HG02852 (cell line): ENCODE measurements around the gene ICOSLG.
"Not testable (repeated sequence)": the region's sequence is repeated elsewhere in the genome, so short reads cannot be mapped to it uniquely, and the experiment has no call there.

Source experiments
- ATAC-seq: cut with Tn5 transposase; IDR thresholded peaks from one replicate; pipeline ENCODE4 v1.9.1; 2021; ENCODE audit warnings: mild to moderate bottlenecking, moderate library complexity; ENCODE audit not compliant: unreplicated experiment

The ICOSLG gene, protein sequence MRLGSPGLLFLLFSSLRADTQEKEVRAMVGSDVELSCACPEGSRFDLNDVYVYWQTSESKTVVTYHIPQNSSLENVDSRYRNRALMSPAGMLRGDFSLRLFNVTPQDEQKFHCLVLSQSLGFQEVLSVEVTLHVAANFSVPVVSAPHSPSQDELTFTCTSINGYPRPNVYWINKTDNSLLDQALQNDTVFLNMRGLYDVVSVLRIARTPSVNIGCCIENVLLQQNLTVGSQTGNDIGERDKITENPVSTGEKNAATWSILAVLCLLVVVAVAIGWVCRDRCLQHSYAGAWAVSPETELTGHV

DNA sequence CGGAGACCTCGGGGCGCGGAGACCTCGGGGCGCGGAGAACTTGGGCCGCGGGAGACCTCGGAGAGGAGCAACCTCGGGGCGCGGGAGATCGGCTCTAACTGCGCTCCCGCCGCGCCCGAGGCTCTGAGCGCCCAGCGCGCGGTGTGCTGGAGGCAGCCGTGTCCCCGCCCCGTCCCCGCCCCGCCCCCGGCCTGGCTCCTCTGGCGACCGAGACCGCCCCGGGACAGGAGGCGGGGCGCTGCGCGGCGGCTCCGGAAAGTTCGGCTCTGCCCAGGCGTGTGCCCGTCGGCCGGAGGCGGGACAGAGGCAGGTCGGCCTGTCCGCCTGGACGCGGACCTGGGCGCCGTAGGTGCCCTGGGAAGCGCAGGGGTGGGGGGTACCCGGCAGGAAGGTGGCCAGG is at the start of gene ICOSLG:
Gene ICOSLG, minus strand, starts transcription at position 102 of the 400 bp plus-strand sequence. CDS start 126 bp downstream, outside the sequence.
- ATAC-seq = peak; percentile 31

DNA sequence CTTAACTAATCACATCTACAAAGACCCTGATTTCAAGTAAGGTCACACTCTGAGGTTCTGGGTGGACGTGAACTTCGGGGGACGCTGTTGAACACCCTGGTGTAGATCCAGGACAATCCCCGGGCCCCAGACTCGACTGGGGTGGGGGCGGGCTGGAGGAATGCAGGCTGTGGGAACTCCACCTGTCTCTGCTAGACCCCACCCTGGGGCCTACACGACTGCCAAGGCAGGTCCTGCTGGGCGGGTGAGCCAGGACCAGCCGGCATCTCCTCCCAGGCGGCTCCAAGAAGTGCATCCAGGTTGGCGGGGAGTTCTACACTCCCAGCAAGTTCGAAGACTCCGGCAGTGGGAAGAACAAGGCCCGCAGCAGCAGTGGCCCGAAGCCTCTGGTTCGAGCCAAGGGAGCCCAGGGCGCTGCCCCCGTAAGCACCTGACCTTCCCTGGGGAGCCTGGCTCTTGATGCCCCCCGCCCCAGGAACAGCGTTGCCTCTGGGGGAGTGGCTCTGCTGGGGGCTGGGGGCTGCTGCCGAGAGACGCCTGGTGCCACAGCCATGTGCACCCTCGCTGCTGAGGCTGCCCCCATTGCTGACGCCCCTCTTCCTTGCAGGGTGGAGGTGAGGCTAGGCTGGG is 48.8 kb upstream of the ICOSLG start:
- ATAC-seq = no peak

DNA sequence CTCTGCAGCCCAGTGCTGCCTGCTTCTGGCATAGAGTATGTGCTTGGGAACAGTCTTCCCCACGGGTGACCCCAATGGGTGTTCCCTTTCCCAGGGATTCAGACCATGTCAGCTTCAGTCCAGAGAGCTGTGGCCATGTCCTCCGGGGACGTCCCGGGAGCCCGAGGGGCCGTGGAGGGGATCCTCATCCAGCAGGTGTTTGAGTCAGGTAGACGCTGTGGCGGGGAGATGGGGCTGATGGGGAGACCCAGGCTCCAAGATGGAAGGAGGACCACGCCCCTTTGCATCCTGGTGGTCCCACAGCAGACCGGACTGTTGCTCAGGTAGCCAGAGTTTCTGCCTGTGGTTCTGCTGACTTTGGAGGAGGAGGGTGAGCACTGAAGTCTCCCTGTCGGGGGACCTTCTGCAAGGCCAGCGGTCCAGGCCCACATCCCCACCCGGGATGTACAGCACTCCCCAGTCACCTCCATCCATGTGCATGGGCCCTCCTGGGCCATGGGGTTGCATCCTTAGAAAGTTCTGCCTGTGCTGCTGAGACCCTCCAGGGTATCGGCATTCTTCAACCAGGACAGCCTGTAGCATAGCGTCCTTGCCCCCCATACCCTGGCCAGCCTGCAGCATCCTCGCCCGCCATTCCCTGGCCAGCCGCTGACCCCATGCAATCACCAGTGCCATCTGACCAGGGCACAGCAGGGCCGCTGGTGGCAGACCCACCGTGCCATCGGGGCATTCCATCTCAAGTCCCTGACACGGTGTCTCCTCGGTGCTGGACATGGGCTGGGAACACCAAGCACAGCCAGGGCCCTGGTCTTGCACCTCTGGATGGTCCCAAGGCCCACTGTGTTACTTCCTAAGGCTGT is 47.7 kb upstream of the ICOSLG start:
- no peak for ATAC-seq

DNA sequence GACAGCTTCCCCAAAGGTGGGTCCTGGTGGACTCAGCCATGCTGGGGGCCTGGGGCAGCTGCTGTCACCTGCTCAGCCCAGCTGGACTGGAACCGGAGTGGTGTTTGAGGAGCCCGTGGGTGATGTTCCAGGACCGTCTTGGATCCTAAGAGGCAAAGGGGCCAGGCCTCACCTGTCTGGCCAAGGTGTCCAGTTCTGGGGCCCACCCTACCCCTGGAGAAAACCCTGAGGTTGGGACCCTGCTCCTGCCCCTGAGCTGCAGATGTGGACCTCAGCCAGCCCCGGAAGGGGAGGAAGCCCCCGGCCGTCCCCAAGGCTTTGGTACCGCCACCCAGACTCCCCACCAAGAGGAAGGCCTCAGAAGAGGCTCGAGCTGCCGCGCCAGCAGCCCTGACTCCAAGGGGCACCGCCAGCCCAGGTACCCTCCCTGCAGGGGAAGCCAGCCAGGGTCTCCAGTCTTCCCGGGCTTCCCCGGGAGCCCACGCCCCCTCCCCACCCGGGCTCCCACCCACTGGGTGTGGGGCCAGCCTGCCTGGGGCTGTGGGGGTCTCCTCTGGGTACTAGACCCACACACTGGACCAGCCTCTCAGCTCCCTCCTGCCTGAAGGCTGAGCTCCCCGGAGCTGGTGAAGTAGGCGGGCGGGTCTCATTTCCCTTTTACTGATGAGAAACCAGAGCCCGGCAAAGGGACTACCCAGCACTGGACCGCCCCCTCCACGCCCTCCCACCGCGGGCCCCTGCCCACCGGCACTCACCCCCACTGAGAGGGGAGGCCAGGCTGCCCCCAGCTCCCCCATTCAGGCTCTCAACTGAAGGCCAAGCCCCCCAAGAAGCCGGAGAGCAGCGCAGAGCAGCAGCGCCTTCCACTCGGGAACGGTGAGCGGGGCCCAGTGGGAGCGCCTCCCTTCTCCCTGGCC is 46.2 kb upstream of the ICOSLG start:
- no peak for ATAC-seq

DNA sequence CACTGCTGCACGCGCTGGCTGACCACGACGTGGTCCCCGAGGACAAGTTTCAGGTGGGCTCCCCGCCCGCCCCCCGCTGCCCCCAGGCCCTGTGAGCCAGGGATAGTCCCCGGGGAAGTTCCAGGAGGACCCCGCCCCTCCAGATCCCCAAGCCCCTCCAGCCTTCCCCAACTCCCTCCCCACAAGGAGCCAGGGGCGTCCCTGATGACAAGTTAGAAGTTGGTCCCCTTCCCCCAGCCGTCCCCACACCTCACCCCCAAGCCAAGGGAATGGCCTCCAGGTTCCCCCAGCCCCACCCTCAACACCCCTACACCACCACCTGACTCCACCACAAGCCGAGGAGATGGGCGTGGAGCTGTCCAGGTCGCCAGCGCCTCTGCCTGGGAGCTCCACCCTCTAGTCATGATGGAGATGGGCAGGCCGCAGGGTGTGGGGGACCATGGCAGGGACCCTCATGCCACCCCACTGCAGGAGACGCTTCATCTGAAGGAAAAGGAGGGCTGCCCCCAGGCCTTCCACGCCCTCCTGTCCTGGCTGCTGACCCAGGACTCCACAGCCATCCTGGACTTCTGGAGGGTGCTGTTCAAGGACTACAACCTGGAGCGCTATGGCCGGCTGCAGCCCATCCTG is 45.5 kb upstream of the ICOSLG start:
- ATAC-seq = no peak

DNA sequence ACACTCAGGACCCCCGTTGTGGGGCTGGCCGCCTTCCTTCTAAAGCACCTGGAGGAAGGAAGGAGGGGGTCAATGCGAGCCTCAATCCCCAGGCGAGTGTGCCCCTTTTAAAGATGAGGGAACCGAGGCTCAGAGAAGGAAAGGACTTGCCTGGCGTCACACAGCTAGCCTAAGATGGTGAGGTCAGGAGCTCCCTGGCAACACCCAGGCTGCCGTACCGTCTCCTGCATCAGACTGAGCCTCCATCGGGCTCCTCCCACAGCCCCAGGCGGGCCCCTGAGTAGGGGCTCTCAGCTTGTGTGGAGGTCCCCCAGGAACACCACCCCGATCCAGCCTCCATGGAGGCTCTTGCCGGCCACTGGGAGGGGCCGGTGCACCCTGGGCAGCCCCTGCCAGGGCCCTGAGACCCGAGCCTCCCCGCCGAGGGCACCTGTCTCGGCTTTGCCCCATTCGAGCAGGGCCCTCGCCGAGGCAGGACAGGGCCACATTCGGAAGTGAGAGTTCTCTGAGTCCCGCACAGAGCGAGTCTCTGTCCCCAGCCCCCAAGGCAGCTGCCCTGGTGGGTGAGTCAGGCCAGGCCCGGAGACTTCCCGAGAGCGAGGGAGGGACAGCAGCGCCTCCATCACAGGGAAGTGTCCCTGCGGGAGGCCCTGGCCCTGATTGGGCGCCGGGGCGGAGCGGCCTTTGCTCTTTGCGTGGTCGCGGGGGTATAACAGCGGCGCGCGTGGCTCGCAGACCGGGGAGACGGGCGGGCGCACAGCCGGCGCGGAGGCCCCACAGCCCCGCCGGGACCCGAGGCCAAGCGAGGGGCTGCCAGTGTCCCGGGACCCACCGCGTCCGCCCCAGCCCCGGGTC is 44.6 kb upstream of the ICOSLG start, which contains the start of gene AIRE:
Gene AIRE, plus strand, starts transcription at position 739 of the 855 bp plus-strand sequence. CDS start 131 bp downstream, outside the sequence.
- ATAC-seq = no peak

DNA sequence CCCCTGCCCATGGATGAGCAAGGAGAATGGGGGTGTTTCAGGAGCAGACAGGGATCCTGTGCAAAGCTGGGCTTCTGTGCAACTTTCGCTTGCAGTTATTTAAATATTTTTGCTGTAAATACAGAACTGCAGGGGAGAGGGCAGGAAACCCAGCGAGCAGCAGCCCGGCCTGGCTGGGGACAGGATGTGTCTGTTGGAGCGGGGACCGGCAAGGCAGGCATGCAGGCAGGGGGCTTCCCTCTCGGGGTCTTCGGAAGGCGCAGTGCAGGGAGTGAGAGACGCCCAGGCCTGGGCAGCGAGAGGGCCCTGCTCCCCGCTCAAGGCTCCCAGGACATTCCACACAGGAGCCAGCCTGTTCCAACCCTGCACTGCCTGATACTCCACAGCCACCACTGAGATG is 43.2 kb upstream of the ICOSLG start:
- ATAC-seq = no peak

DNA sequence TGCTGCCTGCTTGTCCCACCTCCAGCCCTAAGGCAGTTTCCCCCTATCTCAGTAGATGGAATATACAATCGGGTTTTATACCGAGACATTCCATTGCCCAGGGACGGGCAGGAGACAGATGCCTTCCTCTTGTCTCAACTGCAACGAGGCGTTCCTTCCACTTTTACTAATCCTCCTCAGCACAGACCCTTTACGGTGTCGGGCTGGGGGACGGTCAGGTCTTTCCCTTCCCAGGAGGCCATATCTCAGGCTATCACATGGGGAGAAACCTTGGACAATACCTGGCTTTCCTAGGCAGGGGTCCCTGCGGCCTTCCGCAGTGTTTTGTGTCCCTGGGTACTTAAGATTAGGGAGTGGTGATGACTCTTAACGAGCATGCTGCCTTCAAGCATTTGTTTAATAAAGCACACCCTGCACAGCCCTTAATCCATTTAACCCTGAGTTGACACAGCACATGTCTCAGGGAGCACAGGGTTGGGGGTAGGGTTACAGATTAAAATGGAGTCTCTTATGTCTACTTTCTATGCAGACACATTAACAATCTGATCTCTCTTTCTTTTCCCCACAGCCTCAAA is 42.6 kb upstream of the ICOSLG start:
- not testable (repeated sequence) for ATAC-seq

DNA sequence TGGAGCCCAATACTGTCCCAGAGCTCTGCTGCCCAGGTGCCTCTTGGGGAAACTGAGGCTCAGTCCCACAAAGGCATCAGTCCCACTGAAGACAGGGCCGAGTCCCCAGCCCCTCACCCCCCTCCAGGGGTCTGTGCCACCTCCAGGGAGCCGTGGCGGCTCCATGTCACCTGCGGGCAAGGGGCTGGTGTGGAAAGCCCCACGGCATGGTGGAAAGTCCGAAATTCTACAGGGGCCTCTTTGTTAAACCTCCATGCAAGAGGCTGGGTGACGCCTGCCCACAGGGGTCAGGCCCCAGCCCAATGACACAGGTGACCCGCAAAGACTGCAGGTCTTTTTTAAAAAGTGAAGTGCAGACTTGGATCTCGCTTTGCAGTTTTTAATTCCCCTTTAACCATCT is 41.6 kb upstream of the ICOSLG start:
- no peak for ATAC-seq

DNA sequence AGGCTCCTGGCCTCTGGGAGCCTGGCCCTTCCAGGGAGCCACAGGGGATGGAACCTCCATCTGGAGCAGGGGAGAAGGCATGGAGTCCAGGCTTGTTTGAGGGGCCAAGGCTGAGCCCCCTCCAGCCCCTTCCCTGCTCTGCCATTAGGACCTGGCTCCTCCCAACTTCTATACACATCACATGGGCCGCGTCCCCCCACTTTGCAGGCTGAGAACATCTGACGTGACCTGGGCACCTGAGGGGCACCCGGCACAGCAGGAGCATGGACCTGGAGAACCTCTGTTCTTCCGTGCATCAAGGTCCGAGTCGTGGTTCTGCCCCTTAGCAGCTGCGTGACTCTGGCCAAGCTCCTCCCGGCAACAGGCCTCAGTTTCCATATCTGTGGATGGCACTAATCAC is 41.1 kb upstream of the ICOSLG start:
- ATAC-seq = no peak

DNA sequence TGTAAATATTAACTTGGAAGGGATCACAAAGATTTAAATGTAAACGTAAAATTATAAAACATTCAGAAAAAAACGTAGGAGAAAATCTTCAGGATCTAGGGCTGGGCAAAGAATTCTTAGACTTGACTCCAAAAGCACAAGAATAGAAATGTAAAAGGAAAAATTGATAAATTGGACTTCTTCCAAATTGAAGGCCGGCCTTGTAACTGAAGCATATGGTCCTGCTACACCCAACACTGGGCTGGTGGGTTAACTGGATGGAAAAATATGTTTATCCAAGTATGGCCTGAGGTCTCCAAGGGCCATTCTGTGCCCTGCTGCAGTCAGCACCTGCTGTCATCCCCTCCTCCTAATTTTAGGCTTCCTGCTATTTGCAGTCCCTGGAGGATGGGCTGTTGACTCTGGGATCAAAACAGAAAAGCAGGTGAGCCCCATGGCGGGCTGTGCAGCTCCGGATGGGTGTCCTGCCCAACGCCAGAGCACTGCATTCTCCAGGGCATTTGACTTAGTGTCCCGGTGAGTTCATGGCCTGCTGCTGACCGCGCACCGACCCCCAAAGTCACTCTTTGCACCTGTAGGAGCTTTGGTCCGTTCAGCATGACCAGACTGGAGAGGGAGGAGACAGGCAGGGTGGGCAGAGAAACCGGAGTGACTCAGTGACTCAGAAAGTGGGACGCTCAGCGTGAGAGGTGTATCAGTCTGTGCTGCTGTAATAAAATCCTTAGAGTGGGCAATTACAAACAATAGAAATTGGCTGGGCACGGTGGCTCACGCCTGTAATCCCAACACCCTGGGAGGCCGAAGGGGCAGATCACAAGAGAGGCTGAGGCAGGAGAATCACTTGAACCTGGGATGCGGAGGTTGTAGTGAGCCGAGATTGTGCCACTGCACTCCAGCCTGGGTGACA is 38.9 kb upstream of the ICOSLG start:
- no peak for ATAC-seq

DNA sequence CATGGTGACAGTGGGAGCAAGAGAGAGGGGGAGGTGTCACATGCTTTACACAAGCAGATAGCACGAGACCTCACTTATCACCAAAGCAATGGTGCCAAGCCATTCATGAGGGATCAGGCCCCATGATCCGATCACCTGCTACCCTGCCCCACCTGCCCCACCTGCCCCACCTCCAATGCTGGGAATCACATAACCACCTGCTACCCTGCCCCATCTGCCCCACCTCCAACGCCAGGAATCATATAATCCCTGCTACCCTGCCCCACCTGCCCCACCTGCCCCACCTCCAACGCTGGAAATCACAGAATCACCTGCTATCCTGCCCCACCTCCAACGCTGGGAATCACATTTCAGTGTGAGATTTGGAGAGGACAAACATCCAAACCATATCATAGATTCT is 34.3 kb upstream of the ICOSLG start:
- ATAC-seq = no peak

DNA sequence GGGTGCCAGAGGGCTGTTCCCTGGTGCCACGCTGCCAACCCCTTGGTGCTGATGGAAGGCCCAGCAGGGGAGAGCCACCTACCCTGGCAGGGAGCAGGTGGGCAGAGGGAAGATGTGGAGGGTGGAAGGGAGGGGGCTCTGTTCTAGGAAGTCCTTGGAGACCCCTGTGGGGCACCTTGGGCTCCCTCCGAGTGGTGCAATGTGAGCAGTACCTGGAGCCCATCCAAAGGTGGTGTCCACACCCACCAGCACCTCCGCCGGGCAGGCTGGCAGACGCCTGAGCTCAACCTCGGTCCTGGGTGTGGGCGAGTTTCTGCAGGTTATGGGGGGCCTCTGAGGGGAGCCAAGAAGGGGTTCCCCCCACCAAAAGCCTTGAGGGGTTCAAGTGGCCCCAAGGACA is 32.3 kb upstream of the ICOSLG start:
- ATAC-seq = no peak

DNA sequence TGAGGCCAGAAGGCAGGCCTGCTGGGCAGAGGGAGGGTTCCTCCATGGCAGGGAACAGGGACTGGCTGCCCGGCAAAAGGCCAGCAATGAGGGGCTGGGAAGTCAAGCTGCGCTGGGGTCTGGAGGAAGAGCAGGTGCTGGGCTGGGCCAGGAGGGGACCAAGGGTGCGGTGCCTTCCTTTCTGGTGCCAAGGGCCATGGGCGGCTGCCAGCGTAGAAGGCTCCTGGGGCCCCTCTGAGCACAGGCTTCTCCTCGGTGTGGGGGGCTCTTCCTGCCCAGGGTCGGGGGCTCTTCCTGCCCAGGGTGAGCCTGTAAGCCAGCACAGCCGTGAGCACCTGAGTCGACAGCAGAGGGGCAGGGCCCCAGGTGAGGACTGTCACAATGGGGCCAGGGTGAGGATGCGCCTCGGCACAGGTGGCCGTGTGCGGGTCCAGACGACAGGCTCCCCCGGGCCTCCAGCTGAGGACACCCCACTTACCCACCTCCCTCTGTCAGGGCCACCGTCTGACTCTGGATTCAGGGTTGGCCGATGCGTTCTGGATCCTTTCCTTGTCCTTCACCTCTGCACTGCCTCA is 31.6 kb upstream of the ICOSLG start:
- ATAC-seq = no peak

DNA sequence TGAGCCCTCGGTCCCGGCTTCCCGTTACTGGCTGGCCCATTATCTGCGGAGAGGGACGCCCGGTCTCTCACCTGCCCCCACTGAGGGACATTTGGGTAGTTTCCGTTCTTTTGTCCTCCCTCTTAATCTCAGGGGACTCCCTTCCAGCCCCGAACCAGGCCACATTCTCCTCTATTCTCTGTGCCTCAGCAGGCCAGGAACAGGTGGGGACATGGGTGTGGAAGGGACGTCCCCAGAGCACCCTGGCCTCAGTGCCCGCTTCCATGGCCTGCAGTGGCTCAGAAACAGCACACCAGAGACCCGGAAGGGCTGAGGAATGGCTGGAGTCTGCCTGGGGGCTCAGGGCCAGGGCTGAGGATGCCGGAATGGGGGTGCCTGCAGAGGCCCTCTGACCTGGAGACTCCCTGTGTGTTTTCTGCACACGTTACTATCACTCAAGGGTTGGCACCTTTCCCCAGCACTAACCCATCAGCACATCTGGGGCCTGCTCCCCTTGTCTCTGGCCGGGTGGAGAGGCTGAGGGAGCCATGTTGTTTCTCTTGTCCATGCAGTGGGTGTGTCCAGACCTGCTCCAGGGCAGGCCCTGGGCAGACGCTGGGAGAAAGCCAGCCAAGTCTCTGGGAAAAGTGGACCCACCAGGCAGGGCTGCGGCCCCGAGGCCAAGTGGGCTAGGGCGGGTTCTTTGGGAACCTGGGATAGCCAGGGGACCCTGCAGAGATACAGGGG is 31.0 kb upstream of the ICOSLG start:
- ATAC-seq = no peak

DNA sequence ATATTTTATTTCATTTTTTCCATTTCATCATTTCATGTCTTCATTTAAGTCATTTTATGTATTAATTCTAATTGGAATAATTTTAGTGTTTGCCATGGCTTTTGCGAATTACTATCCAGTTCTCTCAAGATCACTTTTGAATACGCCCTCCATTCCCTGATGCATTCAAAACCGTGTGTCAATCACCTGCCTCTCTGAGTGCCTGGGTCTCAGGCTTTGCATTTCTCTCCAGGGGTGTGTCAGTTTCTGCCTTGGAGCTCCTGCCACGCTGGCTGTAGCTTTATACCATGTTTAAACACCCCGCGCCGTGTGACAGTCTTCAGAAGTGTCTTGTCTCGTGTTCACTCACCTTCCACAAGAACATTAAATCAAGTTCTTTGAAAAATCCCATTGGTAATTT is 28.3 kb upstream of the ICOSLG start:
- no peak for ATAC-seq

DNA sequence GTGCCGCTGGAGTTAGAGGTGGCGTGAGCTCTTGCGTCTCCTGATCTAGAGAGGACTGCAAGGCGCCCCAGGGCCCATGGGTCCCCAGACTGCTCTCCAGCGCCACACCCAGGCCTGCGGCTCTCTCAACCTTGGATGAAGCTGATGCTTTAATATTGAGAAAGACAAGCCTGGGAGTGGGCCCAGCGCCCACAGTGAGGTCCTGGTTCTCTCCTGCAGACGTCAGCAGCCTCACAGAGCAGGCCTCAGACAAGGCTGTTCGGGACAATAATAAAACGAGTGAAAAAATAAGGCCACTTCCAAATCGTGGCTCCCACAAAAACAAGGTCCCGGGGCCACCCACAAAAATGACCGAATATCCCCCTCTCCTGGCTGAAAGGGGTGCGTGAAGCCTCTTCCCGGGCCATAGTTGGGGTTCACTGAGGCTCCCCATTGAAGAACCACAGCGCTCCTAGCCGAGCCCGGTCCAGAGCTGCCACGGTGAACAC is 27.0 kb upstream of the ICOSLG start:
- ATAC-seq = no peak
